ENCODE results near the gene NDUFAF8.

The NDUFAF8 gene

DNA sequence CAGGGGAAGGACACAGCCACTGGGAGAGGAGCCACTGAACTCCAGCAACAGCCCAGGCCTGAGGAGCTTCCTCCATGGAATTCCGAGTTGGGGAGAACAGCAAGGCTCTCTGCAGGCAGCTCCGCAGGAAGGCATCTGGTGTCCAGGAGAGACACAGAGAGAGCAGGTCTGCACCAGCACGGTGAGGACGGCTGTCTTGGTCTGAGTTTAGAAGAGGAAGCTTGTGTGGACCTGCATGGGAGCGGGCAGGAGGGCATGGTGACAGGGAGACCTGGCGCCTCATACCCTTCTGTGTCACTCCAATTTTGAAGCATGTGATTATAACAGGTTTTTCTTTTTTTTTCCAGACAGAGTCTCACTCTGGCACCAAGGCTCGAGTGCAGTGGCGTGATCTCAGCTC is 49.6 kb downstream of the NDUFAF8 start:
- Histone ChIP-seq H3K36me3 (ENCODE audit: control insufficient read depth in 2 of 2, insufficient read depth in 1 of 2, low read length in 2 of 2) (peaks cover 8 to 59% of the 10 kb centered on the region in 2 experiments; a peak in 2 of 3 replicates), H3K4me1 (ENCODE audit: control insufficient read depth, insufficient read depth, low read length) (no peaks in the 10 kb centered on the region; the same call in 1 of the 2 replicates), H3K4me3 (ENCODE audit: low read depth, low read length) (no peak overlapping the region), H3K9me3 (ENCODE audit: control insufficient read depth, insufficient read depth, low read depth, low read length) (no peaks in the 10 kb centered on the region), H3K27ac (ENCODE audit: extremely low read depth, low read depth, low read length) (no peak overlapping the region)
- POLR2A ChIA-PET, result no interaction called here
- CTCF ChIA-PET, result interaction anchor here (0.6 to 0.7 kb wide), 5 partner anchors 21 to 307 kb away, joined by 3 to 4 read pairs (median 4); no protein-coding TSS in a partner anchor
- TF ChIP-seq, protein P1, sequence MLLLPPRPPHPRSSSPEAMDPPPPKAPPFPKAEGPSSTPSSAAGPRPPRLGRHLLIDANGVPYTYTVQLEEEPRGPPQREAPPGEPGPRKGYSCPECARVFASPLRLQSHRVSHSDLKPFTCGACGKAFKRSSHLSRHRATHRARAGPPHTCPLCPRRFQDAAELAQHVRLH (tag by site-specific recombination; IDR thresholded peaks at IDR 0.05), result no peak
- TF ChIP-seq ZNF169 (tag by site-specific recombination; IDR thresholded peaks at IDR 0.05), result no peak
- peak; percentile 35 for TF ChIP-seq ZIC2 (tag by site-specific recombination; IDR thresholded peaks at IDR 0.05)

DNA sequence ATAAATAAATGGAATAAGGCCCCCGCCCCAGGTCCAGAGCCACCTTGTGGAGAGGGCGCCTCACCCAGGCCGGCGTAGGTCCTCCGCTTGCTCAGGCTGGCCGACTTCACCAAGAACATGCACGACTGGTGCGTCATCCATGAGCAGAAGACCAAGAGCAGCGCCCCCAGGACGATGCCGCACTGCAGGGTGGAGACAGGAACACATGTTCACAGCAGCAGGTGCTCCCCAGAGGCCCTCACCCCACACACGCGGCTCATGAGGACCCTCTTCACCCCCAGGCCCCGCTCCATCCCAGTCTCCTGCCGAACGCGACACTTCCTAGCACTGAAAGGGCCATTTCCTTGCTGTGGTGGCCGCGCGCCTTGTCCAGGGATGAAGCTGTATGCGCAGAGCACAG is 50.5 kb downstream of the NDUFAF8 start:
- TF ChIP-seq WT1 (tag by site-specific recombination; IDR thresholded peaks at IDR 0.05), result no peak
- TF ChIP-seq, protein P2, sequence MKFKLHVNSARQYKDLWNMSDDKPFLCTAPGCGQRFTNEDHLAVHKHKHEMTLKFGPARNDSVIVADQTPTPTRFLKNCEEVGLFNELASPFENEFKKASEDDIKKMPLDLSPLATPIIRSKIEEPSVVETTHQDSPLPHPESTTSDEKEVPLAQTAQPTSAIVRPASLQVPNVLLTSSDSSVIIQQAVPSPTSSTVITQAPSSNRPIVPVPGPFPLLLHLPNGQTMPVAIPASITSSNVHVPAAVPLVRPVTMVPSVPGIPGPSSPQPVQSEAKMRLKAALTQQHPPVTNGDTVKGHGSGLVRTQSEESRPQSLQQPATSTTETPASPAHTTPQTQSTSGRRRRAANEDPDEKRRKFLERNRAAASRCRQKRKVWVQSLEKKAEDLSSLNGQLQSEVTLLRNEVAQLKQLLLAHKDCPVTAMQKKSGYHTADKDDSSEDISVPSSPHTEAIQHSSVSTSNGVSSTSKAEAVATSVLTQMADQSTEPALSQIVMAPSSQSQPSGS (tag by site-specific recombination; IDR thresholded peaks at IDR 0.05; ENCODE audit: low read depth), result no peak
- POLR2A ChIA-PET, result no interaction called here

DNA sequence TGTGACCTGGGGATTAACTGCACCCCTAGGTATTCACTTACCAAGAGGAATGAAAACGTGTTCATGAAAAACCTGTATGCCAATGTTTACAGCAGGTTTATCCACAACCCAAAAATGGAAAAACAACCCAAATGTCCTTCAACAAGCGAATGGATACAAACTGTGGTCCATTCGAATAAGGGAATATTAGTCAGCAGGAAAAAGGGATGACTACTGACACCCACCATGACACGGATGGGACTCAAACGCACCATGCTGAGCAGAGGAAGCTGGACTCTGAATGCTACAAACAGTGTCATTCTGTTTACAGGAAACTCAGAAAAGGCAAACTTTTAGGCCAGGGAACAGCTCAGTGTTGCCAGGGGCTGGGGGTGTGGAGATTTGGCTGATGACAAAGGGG is 51.1 kb downstream of the NDUFAF8 start:
- ChIA-PET CTCF (interaction anchor here (0.5 to 2.5 kb wide), 6 partner anchors 9 to 195 kb away, joined by 3 to 10 read pairs (median 4); no protein-coding TSS in a partner anchor), POLR2A (no interaction called here)
- Histone ChIP-seq H3K4me1 (ENCODE audit: control insufficient read depth, insufficient read depth, low read length) (no peaks in the 10 kb centered on the region; the same call in 1 of the 2 replicates), H3K27ac (ENCODE audit: extremely low read depth, low read depth, low read length) (no peak overlapping the region), H3K36me3 (ENCODE audit: control insufficient read depth in 2 of 2, insufficient read depth in 1 of 2, low read length in 2 of 2) (peaks cover 8 to 50% of the 10 kb centered on the region in 2 experiments; a peak in 2 of 3 replicates), H3K9me3 (ENCODE audit: control insufficient read depth, insufficient read depth, low read depth, low read length) (no peaks in the 10 kb centered on the region), H3K4me3 (ENCODE audit: low read depth, low read length) (no peak overlapping the region)
- peak; percentile 95 for TF ChIP-seq ZNF146 (tag by site-specific recombination; IDR thresholded peaks at IDR 0.05)
- TF ChIP-seq, protein P3, sequence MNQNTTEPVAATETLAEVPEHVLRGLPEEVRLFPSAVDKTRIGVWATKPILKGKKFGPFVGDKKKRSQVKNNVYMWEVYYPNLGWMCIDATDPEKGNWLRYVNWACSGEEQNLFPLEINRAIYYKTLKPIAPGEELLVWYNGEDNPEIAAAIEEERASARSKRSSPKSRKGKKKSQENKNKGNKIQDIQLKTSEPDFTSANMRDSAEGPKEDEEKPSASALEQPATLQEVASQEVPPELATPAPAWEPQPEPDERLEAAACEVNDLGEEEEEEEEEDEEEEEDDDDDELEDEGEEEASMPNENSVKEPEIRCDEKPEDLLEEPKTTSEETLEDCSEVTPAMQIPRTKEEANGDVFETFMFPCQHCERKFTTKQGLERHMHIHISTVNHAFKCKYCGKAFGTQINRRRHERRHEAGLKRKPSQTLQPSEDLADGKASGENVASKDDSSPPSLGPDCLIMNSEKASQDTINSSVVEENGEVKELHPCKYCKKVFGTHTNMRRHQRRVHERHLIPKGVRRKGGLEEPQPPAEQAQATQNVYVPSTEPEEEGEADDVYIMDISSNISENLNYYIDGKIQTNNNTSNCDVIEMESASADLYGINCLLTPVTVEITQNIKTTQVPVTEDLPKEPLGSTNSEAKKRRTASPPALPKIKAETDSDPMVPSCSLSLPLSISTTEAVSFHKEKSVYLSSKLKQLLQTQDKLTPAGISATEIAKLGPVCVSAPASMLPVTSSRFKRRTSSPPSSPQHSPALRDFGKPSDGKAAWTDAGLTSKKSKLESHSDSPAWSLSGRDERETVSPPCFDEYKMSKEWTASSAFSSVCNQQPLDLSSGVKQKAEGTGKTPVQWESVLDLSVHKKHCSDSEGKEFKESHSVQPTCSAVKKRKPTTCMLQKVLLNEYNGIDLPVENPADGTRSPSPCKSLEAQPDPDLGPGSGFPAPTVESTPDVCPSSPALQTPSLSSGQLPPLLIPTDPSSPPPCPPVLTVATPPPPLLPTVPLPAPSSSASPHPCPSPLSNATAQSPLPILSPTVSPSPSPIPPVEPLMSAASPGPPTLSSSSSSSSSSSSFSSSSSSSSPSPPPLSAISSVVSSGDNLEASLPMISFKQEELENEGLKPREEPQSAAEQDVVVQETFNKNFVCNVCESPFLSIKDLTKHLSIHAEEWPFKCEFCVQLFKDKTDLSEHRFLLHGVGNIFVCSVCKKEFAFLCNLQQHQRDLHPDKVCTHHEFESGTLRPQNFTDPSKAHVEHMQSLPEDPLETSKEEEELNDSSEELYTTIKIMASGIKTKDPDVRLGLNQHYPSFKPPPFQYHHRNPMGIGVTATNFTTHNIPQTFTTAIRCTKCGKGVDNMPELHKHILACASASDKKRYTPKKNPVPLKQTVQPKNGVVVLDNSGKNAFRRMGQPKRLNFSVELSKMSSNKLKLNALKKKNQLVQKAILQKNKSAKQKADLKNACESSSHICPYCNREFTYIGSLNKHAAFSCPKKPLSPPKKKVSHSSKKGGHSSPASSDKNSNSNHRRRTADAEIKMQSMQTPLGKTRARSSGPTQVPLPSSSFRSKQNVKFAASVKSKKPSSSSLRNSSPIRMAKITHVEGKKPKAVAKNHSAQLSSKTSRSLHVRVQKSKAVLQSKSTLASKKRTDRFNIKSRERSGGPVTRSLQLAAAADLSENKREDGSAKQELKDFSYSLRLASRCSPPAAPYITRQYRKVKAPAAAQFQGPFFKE (tag by site-specific recombination; IDR thresholded peaks at IDR 0.05; ENCODE audit: borderline replicate concordance), result no peak
- no peak for TF ChIP-seq ZNF404 (tag by site-specific recombination; IDR thresholded peaks at IDR 0.05)

More for the DNA sequence above, 50.5 kb downstream of the NDUFAF8 start:
- no peak overlapping the region for H3K27ac ChIP-seq (ENCODE audit: extremely low read depth, low read depth, low read length)
- no peaks in the 10 kb centered on the region for H3K9me3 ChIP-seq (ENCODE audit: control insufficient read depth, insufficient read depth, low read depth, low read length)
- no peak overlapping the region for H3K4me3 ChIP-seq (ENCODE audit: low read depth, low read length)
- peaks cover 8 to 56% of the 10 kb centered on the region in 2 experiments; a peak in 2 of 3 replicates for H3K36me3 ChIP-seq (ENCODE audit: control insufficient read depth in 2 of 2, insufficient read depth in 1 of 2, low read length in 2 of 2)
- H3K4me1 ChIP-seq (ENCODE audit: control insufficient read depth, insufficient read depth, low read length), result no peaks in the 10 kb centered on the region; the same call in 1 of the 2 replicates
- CTCF ChIA-PET, result interaction anchor here (0.6 to 2.5 kb wide), 6 partner anchors 9 to 306 kb away, joined by 3 to 10 read pairs (median 3); no protein-coding TSS in a partner anchor

Data from HEK293 (cell line).